GM13976 (cell line): ENCODE results near the gene RUFY4.

Source experiments
- DNase-seq: peaks from one replicate; pipeline ENCODE4 v3.0.0; 2012; ENCODE audit warnings: low spot score
- in situ Hi-C: fragments of 300-500 bp; cut with MboI; formaldehyde crosslinking; loops from one replicate; pipeline ENCODE4 v1.12.0; 2022; ENCODE audit warnings: low sequenced_read_pairs, mixed read lengths, inconsistent platforms; ENCODE audit not compliant: unreplicated experiment
- TF ChIP-seq, protein P1 (sequence below): IDR thresholded peaks from 2 replicates; pipeline ENCODE4 v1.5.1; 2012; ENCODE audit warnings: borderline replicate concordance, mild to moderate bottlenecking; ENCODE audit not compliant: insufficient read depth; ENCODE audit errors: extremely low read depth, missing control alignments, control extremely low read depth

Gene RUFY4

DNA sequence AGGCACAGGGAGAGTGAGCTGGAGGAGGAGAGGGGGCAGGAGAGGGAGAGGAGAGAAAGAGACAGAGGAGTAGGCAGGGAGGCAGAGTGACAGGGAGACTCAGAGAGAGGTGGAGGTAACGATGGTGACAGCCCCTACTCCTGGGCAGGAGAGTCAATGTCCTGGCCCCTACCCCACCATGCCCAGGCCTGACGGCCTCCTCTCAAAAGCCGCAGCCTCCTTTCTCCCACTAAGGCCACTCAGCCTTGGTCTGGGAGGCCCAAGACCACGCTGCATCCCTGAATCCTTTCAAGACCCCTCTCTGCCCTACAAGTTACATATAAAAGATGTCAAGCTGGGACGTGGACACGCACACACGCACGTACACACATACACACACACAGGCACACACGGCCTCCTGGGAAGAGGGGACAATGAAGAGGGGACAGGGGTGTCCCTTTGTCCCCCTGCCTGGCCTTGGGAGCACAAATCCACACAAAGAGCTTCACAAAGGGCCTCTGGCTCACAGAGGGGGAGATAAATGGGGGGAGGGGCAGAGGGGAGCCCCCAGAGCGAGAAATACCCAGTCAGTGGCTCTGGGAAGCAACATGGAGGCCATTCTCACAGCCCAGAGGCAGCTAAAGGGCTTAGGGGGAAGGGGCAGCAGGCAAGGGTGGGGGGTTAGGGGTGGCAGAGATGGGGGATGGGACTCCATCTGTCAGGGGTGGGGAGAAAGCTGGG, 46.8 kb upstream of the RUFY4 start:
- no peak for DNase-seq
- in situ Hi-C loops, result no loop called here
- TF ChIP-seq, protein P1, sequence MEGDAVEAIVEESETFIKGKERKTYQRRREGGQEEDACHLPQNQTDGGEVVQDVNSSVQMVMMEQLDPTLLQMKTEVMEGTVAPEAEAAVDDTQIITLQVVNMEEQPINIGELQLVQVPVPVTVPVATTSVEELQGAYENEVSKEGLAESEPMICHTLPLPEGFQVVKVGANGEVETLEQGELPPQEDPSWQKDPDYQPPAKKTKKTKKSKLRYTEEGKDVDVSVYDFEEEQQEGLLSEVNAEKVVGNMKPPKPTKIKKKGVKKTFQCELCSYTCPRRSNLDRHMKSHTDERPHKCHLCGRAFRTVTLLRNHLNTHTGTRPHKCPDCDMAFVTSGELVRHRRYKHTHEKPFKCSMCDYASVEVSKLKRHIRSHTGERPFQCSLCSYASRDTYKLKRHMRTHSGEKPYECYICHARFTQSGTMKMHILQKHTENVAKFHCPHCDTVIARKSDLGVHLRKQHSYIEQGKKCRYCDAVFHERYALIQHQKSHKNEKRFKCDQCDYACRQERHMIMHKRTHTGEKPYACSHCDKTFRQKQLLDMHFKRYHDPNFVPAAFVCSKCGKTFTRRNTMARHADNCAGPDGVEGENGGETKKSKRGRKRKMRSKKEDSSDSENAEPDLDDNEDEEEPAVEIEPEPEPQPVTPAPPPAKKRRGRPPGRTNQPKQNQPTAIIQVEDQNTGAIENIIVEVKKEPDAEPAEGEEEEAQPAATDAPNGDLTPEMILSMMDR, result no peak

DNA sequence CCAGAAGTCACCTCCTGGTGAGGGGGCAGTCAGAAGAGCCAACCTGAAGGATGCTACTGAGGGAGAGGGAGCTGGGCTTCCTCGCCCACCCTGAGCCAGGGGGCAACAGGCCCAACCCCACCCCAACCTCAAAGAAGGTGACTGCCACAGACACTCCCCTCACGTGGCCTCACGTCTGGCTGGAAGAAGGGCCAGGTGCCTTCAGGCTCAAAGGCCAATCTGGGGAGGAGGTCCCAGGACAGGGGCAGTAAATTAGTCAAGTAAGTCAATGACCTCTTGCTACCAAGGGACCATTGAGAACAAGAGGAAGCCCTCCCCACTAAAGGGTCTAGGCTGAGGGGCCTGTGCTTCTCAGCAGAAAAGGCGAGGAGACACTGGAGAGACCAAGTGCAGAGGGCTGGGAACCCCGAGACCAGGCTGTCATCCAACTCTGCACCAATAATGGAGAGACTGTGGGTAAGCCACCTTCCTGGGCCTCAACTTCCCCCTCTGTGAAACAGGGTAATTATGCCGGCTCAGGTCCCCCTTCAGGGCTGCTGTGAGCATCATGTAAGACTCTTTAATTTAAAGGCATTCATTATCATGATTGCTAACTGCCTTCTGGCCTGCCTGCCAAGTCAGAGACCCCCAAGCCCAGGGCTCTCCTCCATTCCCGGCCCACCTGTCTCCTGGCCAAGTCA, 46.1 kb upstream of the RUFY4 start:
- TF ChIP-seq, protein P1, result no peak
- DNase-seq, result no peak
- in situ Hi-C loops, result no loop called here

GRCh38 chr2:218023636-218024035, 45.4 kb upstream of the RUFY4 start:
- in situ Hi-C loops, result no loop called here

GRCh38 chr2:218024336-218024735, 44.7 kb upstream of the RUFY4 start:
- in situ Hi-C loops, result no loop called here
- TF ChIP-seq, protein P1, result no peak
- no peak for DNase-seq

More at GRCh38 chr2:218023636-218024035, 45.4 kb upstream of the RUFY4 start:
- TF ChIP-seq, protein P1, result no peak
- no peak for DNase-seq

GRCh38 chr2:218024871-218025270, 44.2 kb upstream of the RUFY4 start:
- DNase-seq, result no peak
- TF ChIP-seq, protein P1, result no peak
- in situ Hi-C loops, result no loop called here

GRCh38 chr2:218026244-218026643, 42.8 kb upstream of the RUFY4 start:
- DNase-seq, result no peak
- in situ Hi-C loops, result no loop called here
- TF ChIP-seq, protein P1, result no peak
